ENCODE results near the gene RNASE13.

- TF ChIP-seq ARNTL (CRISPR knock-in tag; IDR thresholded peaks at IDR 0.05; ENCODE audit: borderline replicate concordance, low read depth) (no peak), GLIS3 (CRISPR knock-in tag; IDR thresholded peaks at IDR 0.05) (no peak), PATZ1 (CRISPR knock-in tag; IDR thresholded peaks at IDR 0.05; ENCODE audit: borderline replicate concordance) (no peak), RARB (CRISPR knock-in tag; IDR thresholded peaks at IDR 0.05) (no peak), ISL1 (CRISPR knock-in tag; IDR thresholded peaks at IDR 0.05) (no peak), CREB5 (CRISPR knock-in tag; IDR thresholded peaks at IDR 0.05; ENCODE audit: low read depth) (no peak), OSR1 (CRISPR knock-in tag; IDR thresholded peaks at IDR 0.05) (no peak)
Observed at GRCh38 chr14:21011136-21011535, 23.5 kb downstream of the RNASE13 start.

Measured in SK-N-SH treated with all-trans-retinoic acid at 6 μM for 48 hours (cell line).